B cell (primary cell): ENCODE results near the gene UBE2Q2. TPM values are rescaled to one million over a fixed set of nuclear protein-coding genes. Genes with fewer than 3 reads are reported as not detected.

Experiments
- ATAC-seq: fragments of 200-7000 bp; cut with Tn5 transposase; one replicate; pipeline ENCODE4 v1.10.0; 2021; ENCODE audit warnings: low read depth, mild to moderate bottlenecking, moderate number of reproducible peaks, moderate library complexity
- CTCF ChIA-PET: fragments of 350-600 bp; sonication (Branson Sonifier 250); formaldehyde crosslinking; loops from one replicate; lab custom pipeline; 2021; ENCODE audit warnings: antibody characterized with exemption, inconsistent platforms; lab: Charles Lee
- POLR2A ChIA-PET: fragments of 350-600 bp; sonication (Branson Sonifier 250); formaldehyde crosslinking; loops from one replicate; lab custom pipeline; 2021; ENCODE audit warnings: antibody characterized with exemption; lab: Charles Lee
- DNase-seq: peaks from one replicate; pipeline ENCODE4 v3.0.0; 2013
- H2AFZ ChIP-seq: 2 replicates; pipeline ENCODE4 v1.6.1; 2012; ENCODE audit warnings: mild to moderate bottlenecking, low read depth, low read length; ENCODE audit not compliant: insufficient read depth, poor library complexity, severe bottlenecking
- H3K27ac ChIP-seq, 2 donors: 1 replicate in 1 of 2; 2 replicates in 1 of 2; pipeline ENCODE4 v1.5.1; 2012 to 2013; ENCODE audit warnings: low read length in 2 of 2, mild to moderate bottlenecking in 2 of 2, moderate library complexity in 1 of 2
- H3K27me3 ChIP-seq, 4 experiments: fragments of 200-600 bp in 1 of 4; sonication (generic) in 1 of 4; replicated peaks in 1 of 4; 1 replicate in 2 of 4; 2 replicates in 2 of 4; pipeline versions ENCODE4 v1.6.1 to v1.7.0; 2013 to 2016; ENCODE audit warnings: low read length in 3 of 4, mild to moderate bottlenecking in 2 of 4, mixed read lengths in 1 of 4, moderate library complexity in 1 of 4; ENCODE audit not compliant: insufficient read depth in 4 of 4, control insufficient read depth in 3 of 4; ENCODE audit errors: control extremely low read depth in 1 of 4
- H3K36me3 ChIP-seq, 2 experiments: replicated peaks in 1 of 2; 1 replicate in 1 of 2; 2 replicates in 1 of 2; pipeline versions ENCODE4 v1.6.1 to v1.7.1; 2013; ENCODE audit warnings: low read length in 1 of 2; ENCODE audit not compliant: insufficient read depth in 2 of 2, control insufficient read depth in 1 of 2; ENCODE audit errors: control extremely low read depth in 1 of 2, extremely low read depth in 1 of 2
- H3K4me1 ChIP-seq, 2 donors: fragments of 200-600 bp in 1 of 2; sonication (generic) in 1 of 2; 1 replicate in 1 of 2; 2 replicates in 1 of 2; pipeline versions ENCODE4 v1.5.1 to v1.6.1; 2013 to 2017; ENCODE audit warnings: low read length in 2 of 2; ENCODE audit not compliant: control insufficient read depth in 2 of 2, insufficient read depth in 2 of 2
- H3K4me2 ChIP-seq: replicated peaks from 2 replicates; pipeline ENCODE3; 2012; ENCODE audit warnings: mild to moderate bottlenecking, low read depth, low read length; ENCODE audit not compliant: poor library complexity, severe bottlenecking
- H3K4me3 ChIP-seq, 5 experiments: fragments of 200-600 bp in 1 of 5; sonication (generic) in 1 of 5; 1 replicate in 3 of 5; 2 replicates in 2 of 5; pipeline versions ENCODE4 v1.5.1 to v1.7.0; 2011 to 2016; ENCODE audit warnings: low read length in 4 of 5, mild to moderate bottlenecking in 4 of 5, low read depth in 2 of 5, control low read depth in 1 of 5, moderate library complexity in 1 of 5; ENCODE audit not compliant: insufficient read depth in 1 of 5; ENCODE audit errors: control extremely low read depth in 1 of 5, extremely low read depth in 1 of 5
- H3K79me2 ChIP-seq: fragments of 200-600 bp; sonication (generic); one replicate; pipeline ENCODE4 v1.6.0; 2016; ENCODE audit warnings: low read length; ENCODE audit not compliant: control insufficient read depth, insufficient read depth
- H3K9ac ChIP-seq: fragments of 200-600 bp; sonication (generic); 2 replicates; pipeline ENCODE4 v1.6.1; 2017; ENCODE audit warnings: mild to moderate bottlenecking, low read length, moderate library complexity
- H3K9me3 ChIP-seq, 3 donors: one replicate each; pipeline versions ENCODE4 v1.6.1 to v1.7.1; 2013; ENCODE audit warnings: low read length in 2 of 3; ENCODE audit not compliant: control insufficient read depth in 2 of 3, insufficient read depth in 1 of 3; ENCODE audit errors: control extremely low read depth in 1 of 3
- H4K20me1 ChIP-seq: 2 replicates; pipeline ENCODE4 v1.6.0; 2012; ENCODE audit warnings: mild to moderate bottlenecking, low read length; ENCODE audit not compliant: insufficient read depth, control insufficient read depth, poor library complexity, severe bottlenecking
- H3K27ac Mint-ChIP-seq: one replicate; pipeline ENCODE4 v1.8.0; 2021; ENCODE audit warnings: mixed read lengths
- H3K27me3 Mint-ChIP-seq: one replicate; pipeline ENCODE4 v1.8.0; 2021; ENCODE audit warnings: mixed read lengths
- H3K4me1 Mint-ChIP-seq: one replicate; pipeline ENCODE4 v1.8.0; 2021; ENCODE audit warnings: mixed read lengths
- H3K4me3 Mint-ChIP-seq: one replicate; pipeline ENCODE4 v1.8.0; 2021; ENCODE audit warnings: mixed read lengths
- H3K9me3 Mint-ChIP-seq: one replicate; pipeline ENCODE4 v1.8.0; 2022; ENCODE audit warnings: mixed read lengths; ENCODE audit not compliant: insufficient read depth
- CTCF ChIP-seq: fragments of 200-600 bp; IDR thresholded peaks from one replicate; pipeline ENCODE4 v1.8.0; 2022; ENCODE audit warnings: antibody characterized with exemption, mild to moderate bottlenecking
- EZH2 ChIP-seq: IDR thresholded peaks from 2 replicates; pipeline ENCODE4 v1.6.1; 2012; ENCODE audit warnings: borderline replicate concordance, low read depth, mild to moderate bottlenecking, moderate library complexity, low read length; ENCODE audit not compliant: insufficient read depth, poor library complexity, severe bottlenecking
- whole genome bisulfite sequencing: methylation state at CpG from one replicate; pipeline ENCODE4 v1.1.5; 2013; ENCODE audit warnings: missing lambda C conversion rate; ENCODE audit not compliant: insufficient coverage; 5-methylcytosine and 5-hydroxymethylcytosine counted together
- intact Hi-C: fragments of 100-400 bp; cut with micrococcal nuclease; formaldehyde crosslinking; loops from one replicate; pipeline ENCODE4 v1.10.0; 2022
- polyA plus RNA-seq: library from polyadenylated mRNA; depleted of rRNA; stranded (reverse); fragments of >200 nt; gene quantifications from 2 replicates; pipeline ENCODE4 v1.2.3, GENCODE V29; 2012
- total RNA-seq, 2 donors: library from RNA; stranded (reverse); fragments of 120-200 nt in 1 of 2; gene quantifications; 1 replicate in 1 of 2; 2 replicates in 1 of 2; pipeline versions ENCODE4 v1.2.3 to v1.2.4, GENCODE V29; 2013 to 2022

The UBE2Q2 gene
- total and polyA plus RNA-seq, 2 donors (not counting 1 experiment from before 2014, with no cell fraction given): 11.4 to 33.6 TPM

GRCh38 chr15:75821786-75822345 lies 21.4 kb upstream of the UBE2Q2 start:
- H3K27me3 Mint-ChIP-seq: peaks cover 12% of the 10 kb centered on the region
- Histone ChIP-seq H3K9ac (no peak overlapping the region), H3K79me2 (no peaks in the 10 kb centered on the region), H3K4me1 (no peaks in the 10 kb centered on the region), H2AFZ (no peak overlapping the region), H4K20me1 (no peaks in the 10 kb centered on the region), H3K36me3 (no peaks in the 10 kb centered on the region), H3K4me3 (no peak overlapping the region), H3K27me3 (no peaks in the 10 kb centered on the region), H3K4me2 (no peak overlapping the region), H3K9me3 (no peaks in the 10 kb centered on the region), H3K27ac (no peak overlapping the region)
- H3K9me3 Mint-ChIP-seq: no peaks in the 10 kb centered on the region
- TF ChIP-seq EZH2 (no peak), CTCF (no peak)
- H3K4me1 Mint-ChIP-seq: peaks cover 3% of the 10 kb centered on the region
- no peak for ATAC-seq
- intact Hi-C loops: no loop called here
- H3K27ac Mint-ChIP-seq: no peak overlapping the region
- 100% methylated on average over 1 of the region's 4 CpGs for WGBS
- DNase-seq: no peak
- ChIA-PET POLR2A (no interaction called here), CTCF (interaction anchor here (0.8 to 1.8 kb wide), 2 partner anchors 11 to 793 kb away, joined by 3 to 4 read pairs; no protein-coding TSS in a partner anchor)
- H3K4me3 Mint-ChIP-seq: no peak overlapping the region

GRCh38 chr15:75822685-75823278 lies 20.5 kb upstream of the UBE2Q2 start:
- Histone ChIP-seq H3K79me2 (no peaks in the 10 kb centered on the region), H3K36me3 (no peaks in the 10 kb centered on the region), H3K9ac (no peak overlapping the region), H3K27ac (no peak overlapping the region), H3K27me3 (peaks cover 0 to 4% (median 0%) of the 10 kb centered on the region in 4 experiments), H3K4me2 (no peak overlapping the region), H4K20me1 (no peaks in the 10 kb centered on the region), H2AFZ (no peak overlapping the region), H3K4me1 (no peaks in the 10 kb centered on the region), H3K4me3 (no peak overlapping the region), H3K9me3 (no peaks in the 10 kb centered on the region)
- Mint-ChIP-seq H3K27me3 (peaks cover 12% of the 10 kb centered on the region), H3K4me1 (no peaks in the 10 kb centered on the region), H3K4me3 (no peak overlapping the region), H3K27ac (no peak overlapping the region), H3K9me3 (no peaks in the 10 kb centered on the region)
- ATAC-seq (no peak), DNase-seq (no peak)
- no peak for TF ChIP-seq EZH2
- TF ChIP-seq CTCF: no peak
- 75% methylated on average over 2 of the region's 5 CpGs for WGBS
- intact Hi-C loops: no loop called here
- CTCF ChIA-PET: interaction anchor here (1.8 kb wide), 1 partner anchor 12 kb away, joined by 4 read pairs; no protein-coding TSS in a partner anchor
- POLR2A ChIA-PET: no interaction called here
